ENCODE results near the gene CDCA3.

The CDCA3 gene

DNA sequence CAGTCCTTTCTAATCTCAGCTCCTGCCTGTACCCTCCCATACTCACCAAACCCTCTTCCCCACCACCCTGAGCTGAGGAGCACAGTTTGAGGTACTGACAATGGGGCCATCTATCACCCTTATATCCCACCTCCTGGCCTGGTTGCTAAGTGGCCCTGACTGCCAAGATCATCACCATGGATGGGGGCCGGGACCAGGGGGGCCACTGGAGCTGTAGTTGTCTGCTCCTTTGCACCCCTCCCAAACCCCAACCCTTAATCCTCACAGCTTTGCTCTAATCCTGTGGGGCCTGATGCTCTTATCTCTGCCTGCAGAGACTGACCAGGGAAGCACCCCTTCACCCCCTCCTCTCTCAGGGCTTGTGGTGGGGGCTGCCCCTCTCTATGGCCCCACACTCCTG lies 10.8 kb downstream of the CDCA3 start:
- Histone ChIP-seq H3K27me3 (ENCODE audit: insufficient read depth, poor library complexity, severe bottlenecking) (no peaks in the 10 kb centered on the region), H3K4me3 (replicated peaks; ENCODE audit: insufficient read depth, low read length) (no peak overlapping the region), H3K27ac (replicated peaks) (no peak overlapping the region)
- no peak for DNase-seq (ENCODE audit: low read depth in 1 of 2, low spot score in 1 of 2)
- TF ChIP-seq, protein P1, sequence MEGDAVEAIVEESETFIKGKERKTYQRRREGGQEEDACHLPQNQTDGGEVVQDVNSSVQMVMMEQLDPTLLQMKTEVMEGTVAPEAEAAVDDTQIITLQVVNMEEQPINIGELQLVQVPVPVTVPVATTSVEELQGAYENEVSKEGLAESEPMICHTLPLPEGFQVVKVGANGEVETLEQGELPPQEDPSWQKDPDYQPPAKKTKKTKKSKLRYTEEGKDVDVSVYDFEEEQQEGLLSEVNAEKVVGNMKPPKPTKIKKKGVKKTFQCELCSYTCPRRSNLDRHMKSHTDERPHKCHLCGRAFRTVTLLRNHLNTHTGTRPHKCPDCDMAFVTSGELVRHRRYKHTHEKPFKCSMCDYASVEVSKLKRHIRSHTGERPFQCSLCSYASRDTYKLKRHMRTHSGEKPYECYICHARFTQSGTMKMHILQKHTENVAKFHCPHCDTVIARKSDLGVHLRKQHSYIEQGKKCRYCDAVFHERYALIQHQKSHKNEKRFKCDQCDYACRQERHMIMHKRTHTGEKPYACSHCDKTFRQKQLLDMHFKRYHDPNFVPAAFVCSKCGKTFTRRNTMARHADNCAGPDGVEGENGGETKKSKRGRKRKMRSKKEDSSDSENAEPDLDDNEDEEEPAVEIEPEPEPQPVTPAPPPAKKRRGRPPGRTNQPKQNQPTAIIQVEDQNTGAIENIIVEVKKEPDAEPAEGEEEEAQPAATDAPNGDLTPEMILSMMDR (IDR thresholded peaks at IDR 0.05; ENCODE audit: insufficient read depth, low read length), result no peak
- TF ChIP-seq SPI1 (IDR thresholded peaks at IDR 0.05; ENCODE audit: borderline replicate concordance, low read depth), result no peak
- TF ChIP-seq GABPA (IDR thresholded peaks at IDR 0.05; ENCODE audit: low read depth), result no peak
- TF ChIP-seq, protein P2, sequence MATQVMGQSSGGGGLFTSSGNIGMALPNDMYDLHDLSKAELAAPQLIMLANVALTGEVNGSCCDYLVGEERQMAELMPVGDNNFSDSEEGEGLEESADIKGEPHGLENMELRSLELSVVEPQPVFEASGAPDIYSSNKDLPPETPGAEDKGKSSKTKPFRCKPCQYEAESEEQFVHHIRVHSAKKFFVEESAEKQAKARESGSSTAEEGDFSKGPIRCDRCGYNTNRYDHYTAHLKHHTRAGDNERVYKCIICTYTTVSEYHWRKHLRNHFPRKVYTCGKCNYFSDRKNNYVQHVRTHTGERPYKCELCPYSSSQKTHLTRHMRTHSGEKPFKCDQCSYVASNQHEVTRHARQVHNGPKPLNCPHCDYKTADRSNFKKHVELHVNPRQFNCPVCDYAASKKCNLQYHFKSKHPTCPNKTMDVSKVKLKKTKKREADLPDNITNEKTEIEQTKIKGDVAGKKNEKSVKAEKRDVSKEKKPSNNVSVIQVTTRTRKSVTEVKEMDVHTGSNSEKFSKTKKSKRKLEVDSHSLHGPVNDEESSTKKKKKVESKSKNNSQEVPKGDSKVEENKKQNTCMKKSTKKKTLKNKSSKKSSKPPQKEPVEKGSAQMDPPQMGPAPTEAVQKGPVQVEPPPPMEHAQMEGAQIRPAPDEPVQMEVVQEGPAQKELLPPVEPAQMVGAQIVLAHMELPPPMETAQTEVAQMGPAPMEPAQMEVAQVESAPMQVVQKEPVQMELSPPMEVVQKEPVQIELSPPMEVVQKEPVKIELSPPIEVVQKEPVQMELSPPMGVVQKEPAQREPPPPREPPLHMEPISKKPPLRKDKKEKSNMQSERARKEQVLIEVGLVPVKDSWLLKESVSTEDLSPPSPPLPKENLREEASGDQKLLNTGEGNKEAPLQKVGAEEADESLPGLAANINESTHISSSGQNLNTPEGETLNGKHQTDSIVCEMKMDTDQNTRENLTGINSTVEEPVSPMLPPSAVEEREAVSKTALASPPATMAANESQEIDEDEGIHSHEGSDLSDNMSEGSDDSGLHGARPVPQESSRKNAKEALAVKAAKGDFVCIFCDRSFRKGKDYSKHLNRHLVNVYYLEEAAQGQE (IDR thresholded peaks at IDR 0.05; ENCODE audit: insufficient replicate concordance, low read depth), result no peak
- TF ChIP-seq POLR2AphosphoS5 (IDR thresholded peaks at IDR 0.05; ENCODE audit: low read depth), result no peak

DNA sequence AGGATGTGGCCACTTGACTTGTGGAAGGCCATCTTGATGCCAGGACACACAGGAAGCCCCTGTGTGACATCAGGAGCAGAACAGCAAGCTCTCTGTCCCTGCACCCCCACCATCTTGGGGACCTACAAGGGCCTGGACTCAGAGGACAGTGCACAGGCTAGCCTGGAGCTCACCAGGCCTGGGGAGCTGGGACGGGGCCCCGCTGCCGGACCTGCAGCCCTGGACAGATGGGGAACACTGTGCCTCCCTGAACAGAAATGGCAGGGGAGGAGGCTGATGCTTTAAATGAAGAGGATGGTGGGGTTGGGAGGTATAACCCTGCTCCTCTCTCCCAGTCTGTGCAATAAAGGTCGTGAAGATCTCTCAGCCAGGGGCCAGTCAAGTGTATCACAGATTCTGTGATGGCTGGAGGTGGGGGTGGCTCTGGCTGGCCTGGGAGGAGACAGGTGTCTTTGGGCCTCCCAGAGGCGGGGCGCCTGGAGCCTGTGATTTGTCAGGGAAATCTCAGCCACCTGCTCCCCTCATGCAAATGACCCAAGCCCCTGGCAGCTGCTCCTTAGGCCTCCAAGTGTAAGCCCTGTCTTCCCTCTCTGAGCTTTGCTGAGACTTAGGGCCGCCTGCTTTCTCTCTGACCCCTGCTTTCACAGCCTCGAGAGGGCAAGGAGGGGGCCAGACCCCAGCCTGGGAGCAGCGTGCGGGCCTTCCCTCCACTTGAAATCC lies 11.4 kb downstream of the CDCA3 start:
- Histone ChIP-seq H3K27me3 (ENCODE audit: insufficient read depth, poor library complexity, severe bottlenecking) (no peaks in the 10 kb centered on the region), H3K27ac (replicated peaks) (no peak overlapping the region), H3K4me3 (replicated peaks; ENCODE audit: insufficient read depth, low read length) (no peak overlapping the region)
- TF ChIP-seq, protein P1 (IDR thresholded peaks at IDR 0.05; ENCODE audit: insufficient read depth, low read length), result no peak
- TF ChIP-seq SPI1 (IDR thresholded peaks at IDR 0.05; ENCODE audit: borderline replicate concordance, low read depth) (no peak), GABPA (IDR thresholded peaks at IDR 0.05; ENCODE audit: low read depth) (no peak), POLR2AphosphoS5 (IDR thresholded peaks at IDR 0.05; ENCODE audit: low read depth) (no peak)
- TF ChIP-seq, protein P2 (IDR thresholded peaks at IDR 0.05; ENCODE audit: insufficient replicate concordance, low read depth), result no peak
- no peak for DNase-seq (ENCODE audit: low read depth in 1 of 2, low spot score in 1 of 2)

DNA sequence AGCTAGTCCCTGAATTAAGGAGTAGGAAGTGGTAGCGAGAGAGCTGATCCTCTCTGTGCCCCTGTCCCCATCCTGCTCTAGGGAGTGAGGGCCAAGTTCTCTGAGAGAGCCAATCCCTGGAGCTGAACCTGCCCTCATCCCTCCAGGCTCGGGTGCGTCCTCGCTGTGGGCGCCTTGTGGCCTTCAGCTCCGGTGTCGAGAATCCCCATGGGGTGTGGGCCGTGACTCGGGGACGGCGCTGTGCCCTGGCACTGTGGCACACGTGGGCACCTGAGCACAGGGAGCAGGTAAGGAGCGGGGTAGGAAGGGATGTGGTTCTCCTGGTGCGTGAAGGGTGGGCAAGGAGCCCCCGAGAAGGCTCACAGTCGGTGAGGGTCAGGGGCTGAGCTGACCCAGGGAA lies 12.2 kb downstream of the CDCA3 start:
- DNase-seq (ENCODE audit: low read depth in 1 of 2, low spot score in 1 of 2), result no peak
- Histone ChIP-seq H3K27me3 (ENCODE audit: insufficient read depth, poor library complexity, severe bottlenecking) (no peaks in the 10 kb centered on the region), H3K4me3 (replicated peaks; ENCODE audit: insufficient read depth, low read length) (no peak overlapping the region), H3K27ac (replicated peaks) (no peak overlapping the region)
- TF ChIP-seq, protein P1 (IDR thresholded peaks at IDR 0.05; ENCODE audit: insufficient read depth, low read length), result no peak
- TF ChIP-seq GABPA (IDR thresholded peaks at IDR 0.05; ENCODE audit: low read depth), result no peak
- TF ChIP-seq, protein P2 (IDR thresholded peaks at IDR 0.05; ENCODE audit: insufficient replicate concordance, low read depth), result no peak
- no peak for TF ChIP-seq SPI1 (IDR thresholded peaks at IDR 0.05; ENCODE audit: borderline replicate concordance, low read depth)
- no peak for TF ChIP-seq POLR2AphosphoS5 (IDR thresholded peaks at IDR 0.05; ENCODE audit: low read depth)

Data from HL-60 (cell line).